HG03571 (cell line): Measurements from ENCODE around the gene EFEMP2.

Experiments used
- ATAC-seq: cut with Tn5 transposase; IDR thresholded peaks from one replicate; pipeline ENCODE4 v1.9.1; 2021; ENCODE audit not compliant: unreplicated experiment

EFEMP2 gene

DNA sequence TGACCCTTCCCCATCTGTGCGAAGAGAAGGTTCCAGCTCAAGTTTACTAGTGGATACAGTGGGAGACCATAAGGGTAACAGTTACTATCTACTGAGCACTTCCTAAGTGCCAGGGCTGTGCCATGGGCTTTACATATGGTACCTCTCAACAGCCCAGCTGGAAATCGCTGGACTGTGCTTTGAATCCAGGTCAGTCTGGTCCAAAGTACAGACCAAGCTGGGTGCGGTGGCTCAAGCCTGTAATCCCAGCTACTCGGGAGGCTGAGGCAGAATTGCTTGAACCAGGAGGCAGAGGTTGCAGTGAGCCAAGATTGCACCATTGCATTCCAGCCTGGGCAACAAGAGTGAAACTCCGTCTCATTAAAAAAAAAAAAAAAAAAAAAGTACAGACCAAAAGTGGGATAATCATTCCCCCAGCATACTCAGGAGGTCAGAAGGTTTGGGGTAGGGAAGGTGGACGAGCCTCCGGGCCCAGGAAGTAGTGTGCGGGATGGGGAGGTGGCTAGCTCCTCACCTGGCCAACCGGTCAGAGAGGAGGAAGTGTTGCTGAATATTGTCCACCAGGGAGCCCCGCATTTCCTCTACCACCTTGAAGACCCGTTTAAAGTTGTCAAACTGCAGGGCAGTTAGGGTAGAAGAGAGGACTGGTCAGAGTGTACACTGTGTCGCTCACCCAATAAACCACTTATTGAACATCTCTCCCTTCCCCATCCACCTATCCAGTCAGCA, 13.4 kb upstream of the EFEMP2 start:
- no peak for ATAC-seq

DNA sequence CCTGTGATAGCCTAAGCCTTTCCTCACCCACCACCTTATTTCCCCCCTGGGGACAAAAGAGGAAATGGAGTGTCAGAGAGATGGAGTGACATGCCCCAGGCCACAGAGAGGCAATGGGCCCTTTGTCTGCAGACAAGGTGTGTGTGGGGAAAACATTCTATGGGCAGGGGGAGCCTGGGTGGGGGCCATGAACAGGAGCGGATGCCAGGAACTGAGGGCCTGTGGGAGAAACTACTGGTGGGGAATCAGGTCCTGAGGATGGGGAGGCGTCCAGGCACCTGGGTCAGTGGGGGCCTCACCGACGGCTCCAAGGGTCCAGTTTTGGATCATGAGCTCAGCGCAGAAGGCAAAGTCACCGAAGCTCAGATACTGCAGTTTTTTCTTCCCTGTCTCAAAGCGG, 12.6 kb upstream of the EFEMP2 start:
- no peak for ATAC-seq

DNA sequence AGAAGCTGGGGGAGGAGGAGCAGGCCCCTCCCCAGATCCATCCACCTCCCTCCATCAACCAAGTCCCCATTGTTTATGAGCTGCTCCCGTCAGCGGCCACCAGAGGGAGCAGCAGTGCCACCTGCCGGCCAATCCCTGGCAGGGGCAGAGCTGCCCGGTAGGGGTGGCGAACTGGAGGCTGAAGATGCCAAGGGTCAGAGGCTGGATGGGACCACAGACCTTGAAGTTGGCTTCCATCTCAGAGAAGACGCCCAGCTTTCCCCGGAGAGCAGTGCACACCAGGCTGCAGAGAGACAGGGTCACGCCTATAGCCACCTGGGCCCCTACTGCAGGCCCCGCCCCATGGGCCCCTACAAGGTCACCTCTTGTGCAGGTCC, 12.1 kb upstream of the EFEMP2 start:
- ATAC-seq, result no peak

- no peak for ATAC-seq
Observed at GRCh38 chr11:65883786-65884715, 11.5 kb upstream of the EFEMP2 start.

- no peak for ATAC-seq
Observed at GRCh38 chr11:65883058-65883761, 10.6 kb upstream of the EFEMP2 start.

DNA sequence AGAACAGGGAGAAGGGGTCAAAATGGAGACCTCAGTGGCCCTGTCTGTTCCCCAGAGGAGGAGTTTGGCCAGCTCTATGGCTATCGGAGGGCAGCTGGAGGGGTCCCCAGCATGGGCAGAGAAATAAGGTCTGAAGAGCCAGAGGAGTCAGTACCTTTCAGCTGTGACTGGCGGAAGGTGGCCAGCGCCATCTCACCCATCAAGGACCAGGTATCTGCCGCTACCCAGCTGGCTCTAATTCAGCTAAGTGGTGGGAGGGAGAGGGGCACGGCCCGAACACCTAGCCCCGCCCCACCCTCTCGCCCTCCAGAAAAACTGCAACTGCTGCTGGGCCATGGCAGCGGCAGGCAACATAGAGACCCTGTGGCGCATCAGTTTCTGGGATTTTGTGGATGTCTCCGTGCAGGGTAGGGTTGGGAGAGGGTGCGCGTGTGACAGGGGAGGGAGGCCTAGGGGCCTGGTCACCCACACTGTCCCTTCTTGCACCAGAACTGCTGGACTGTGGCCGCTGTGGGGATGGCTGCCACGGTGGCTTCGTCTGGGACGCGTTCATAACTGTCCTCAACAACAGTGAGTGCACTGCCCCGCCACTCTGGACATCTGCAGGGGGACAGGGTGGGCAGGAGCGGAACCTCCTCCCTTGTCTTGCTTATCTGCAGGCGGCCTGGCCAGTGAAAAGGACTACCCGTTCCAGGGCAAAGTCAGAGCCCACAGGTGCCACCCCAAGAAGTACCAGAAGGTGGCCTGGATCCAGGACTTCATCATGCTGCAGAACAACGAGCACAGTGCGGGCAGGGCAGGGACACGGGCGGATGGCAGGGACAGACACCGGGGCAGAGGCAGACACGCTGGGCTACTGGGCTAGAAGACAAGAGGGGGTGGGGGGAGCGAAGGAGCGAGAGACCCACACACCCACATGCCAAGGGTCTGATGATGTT, 9.8 kb upstream of the EFEMP2 start:
- ATAC-seq, result no peak

DNA sequence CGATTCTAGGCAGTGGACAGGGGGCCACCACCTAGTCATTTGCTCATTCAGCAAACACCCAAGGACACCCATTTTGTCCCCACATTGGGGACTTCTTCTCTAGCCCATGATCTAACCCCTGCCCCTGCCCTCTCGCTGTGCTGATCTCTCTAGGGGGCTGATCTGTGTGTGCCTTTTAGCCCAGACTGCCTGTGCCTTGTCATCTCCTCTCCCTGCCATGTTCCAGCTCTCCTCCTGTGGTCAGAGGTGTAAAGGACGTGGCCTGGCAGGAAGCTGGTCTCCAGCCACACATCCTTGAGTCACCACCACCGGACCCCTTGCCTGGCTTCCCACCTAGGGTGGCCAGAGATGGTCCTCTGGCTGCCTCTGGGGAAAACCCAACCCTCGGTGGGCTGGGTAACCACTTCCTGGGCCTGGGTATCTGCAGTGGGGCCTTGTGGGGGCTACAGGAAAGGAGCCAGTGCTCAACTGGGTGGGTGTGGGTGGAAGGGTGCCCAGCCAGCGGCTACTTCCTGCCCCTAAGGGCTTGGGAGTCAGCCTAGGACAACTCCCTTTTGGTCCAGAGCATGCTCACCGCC, 8.3 kb upstream of the EFEMP2 start:
- no peak for ATAC-seq

DNA sequence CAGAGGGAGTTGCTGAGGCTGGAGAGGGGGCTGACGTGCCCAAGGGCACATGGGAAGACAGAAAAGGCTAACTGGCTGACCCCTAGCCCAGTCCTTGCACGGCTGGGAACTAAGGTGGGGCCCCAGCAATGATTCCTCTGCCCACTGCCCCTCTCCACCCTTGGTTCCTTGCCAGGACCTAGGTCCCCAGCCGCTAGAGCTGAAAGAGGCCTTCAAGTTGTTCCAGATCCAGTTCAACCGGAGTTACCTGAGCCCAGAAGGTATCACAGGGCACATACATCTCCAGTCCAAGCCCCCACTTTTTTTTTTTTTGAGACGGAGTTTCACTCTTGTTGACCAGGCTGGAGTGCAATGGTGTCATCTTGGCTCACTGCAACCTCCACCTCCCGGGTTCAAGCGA, 7.4 kb upstream of the EFEMP2 start:
- no peak for ATAC-seq

- no peak for ATAC-seq
Observed at GRCh38 chr11:65879617-65880016, 7.0 kb upstream of the EFEMP2 start, which contains the start of gene CTSW. Gene CTSW (plus strand): TSS chr11:65879837. CDS start chr11:65879855, 18 bp downstream.

DNA sequence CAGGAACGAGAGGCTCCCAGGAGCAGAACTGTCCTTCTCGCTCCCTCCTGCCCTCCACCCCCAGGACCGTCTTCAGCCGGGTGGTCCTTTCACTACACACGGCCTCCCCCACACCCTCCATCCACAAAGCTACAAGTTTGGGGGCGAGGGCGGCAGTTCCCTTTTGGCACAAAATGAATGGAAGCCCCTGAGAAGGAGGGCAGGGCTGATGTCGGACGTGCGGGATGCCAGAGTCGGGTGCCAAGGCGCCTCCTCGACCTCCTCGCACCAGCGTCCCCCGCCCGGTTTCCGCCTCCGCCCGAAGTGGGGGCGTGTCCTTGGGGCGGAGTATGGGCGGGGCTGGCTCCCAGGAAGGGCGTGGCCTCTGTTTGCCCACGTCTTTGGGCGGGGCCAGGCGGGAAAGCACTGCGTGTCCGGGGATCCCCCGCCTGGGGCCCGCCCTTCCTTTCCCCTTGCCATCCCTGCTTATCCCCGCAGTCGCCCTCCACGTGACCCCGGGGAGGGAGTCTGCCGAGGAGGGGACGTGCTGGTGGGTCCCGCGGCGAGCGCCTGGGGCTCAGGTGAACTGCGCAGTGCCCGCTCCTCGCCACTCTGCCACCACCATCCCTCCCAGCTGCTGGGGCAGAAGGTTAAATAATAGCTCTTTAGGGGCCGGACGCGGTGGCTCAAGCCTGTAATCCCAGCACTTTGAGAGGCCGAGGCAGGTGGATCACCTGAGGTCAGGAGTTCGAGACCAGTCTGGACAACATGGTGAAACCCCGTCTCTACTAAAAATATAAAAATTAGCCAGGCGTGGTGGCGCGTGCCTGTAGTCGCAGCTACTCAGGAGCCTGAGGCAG, 937 bp upstream of the EFEMP2 start:
- peak; percentile 77 for ATAC-seq

DNA sequence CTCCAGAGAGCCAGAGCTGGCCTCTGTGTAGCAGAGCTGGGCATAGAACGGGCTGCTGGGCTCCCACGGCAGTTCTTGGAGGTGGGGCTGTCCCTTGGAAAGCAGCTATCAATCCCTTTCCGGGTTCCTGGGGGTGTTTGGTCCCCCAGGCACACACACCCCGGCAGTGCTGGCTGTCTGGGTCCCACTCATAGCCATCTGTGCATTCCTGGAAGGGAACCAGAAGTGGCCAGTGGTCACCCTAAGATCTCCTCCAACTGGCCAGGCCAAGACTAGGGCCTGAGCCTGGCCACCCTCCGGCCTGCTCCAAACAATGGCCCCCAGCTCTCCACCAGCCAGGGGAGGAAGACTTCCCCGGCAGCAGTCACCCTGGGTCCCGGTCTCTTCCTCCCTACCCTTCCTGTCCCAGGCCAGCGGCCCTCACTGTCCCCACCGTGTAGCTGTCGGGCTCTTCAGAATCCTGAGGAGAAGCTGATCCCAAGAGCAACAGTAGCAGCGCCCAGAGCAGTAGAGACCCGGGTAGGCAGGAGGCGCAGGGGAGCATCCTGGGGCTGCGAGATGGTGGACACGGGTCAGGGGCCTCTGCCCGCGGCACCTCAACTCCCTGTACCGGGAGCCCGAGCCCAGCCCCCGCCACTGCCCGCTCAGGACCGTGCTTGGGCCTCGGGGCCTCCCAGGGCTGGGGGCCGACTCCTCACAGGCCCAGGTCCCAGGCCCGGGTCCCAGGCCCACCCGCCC, 620 bp downstream of the EFEMP2 start:
- no peak for ATAC-seq

DNA sequence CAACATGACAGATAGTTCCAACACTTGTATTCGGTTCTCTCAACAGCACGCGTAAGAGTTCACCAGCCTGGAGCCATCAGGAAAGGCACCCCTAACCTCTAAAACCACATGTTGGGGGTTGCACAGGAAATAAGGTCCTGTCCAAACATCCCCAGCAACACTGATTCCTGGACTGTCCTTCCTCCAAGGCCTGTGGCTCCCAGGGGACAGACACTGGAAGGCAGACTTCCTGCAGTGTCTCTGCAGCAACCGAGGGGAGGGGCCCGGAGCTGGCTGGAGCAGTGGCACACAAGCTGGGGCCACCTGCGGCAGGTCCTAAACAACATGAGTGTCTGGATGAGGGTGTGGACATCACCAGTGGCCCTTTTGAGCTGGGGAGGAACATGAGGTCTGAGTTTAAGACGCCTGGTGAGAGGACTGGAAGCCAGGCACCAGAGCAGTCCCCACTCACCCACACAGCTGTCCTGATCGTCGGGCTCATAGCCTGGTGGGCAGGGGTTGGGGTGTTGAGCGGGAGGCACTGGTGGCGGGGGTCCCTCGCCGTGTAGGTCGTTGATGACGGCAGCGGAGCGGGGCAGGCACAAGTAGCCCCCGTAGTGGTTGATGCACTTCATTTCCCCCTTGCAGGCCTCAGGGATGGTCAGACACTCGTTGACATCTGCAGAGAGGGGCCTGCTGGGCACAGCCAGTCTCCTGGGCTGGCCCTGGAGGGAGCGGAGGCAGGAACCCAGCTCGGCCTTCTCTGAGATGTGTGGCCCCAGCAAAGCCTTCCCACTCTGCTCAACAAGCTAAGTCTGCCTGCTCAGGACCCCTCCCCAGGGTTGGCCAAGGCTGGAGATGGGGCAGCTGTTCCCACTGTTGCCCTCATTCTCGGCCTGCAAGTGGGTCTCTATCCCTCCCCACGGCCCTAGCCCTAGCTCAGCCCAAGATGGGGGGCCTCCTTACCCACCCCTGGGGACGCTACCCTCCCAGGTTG, 1.6 kb downstream of the EFEMP2 start:
- no peak for ATAC-seq

DNA sequence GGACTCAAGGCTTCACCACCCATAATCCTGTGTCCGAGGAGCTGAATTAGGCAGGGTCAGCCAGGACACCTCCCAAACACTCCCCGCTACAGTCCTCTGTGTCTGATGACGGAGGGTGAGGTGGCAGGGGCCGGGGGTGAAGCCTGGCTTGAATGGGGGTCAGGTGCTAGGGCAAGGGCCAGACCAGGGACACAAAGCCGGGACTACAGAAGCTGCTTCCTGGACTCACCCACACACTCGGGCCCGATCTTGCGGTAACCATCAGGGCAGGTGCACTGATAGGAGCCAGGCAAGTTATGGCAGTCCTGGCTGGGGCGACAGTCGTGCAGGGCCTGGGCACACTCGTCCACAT, 2.3 kb downstream of the EFEMP2 start:
- no peak for ATAC-seq

GRCh38 chr11:65869643-65870306, 2.8 kb downstream of the EFEMP2 start:
- no peak for ATAC-seq

GRCh38 chr11:65868907-65869306, 3.7 kb downstream of the EFEMP2 start:
- ATAC-seq, result no peak

DNA sequence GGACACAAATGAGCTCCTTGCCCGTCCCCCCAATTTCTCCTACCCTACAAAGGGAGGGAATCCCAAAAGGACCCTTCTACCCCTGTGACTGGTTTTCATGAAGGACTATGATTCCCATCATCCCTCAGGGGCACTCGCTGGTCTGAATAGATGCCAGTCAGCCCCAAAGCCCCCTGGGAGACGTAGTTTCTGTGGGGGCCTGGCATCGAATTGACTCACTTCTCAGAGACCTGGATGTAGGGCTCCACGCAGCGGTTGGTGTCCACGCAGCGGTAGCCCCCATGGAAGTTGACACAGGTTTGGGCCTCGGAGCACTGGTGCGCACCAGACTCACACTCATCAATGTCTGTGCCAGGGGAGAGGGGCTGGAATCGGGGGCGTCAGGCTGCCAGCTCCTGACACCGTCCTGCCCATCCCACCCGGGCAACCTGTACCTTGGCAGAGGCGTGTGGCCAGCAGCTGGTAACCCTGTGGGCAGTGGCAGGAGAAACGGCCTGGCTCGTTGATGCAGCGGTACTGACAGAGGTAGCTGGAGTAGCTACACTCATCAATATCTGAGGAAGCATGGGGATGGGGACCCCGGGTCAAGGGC, 4.4 kb downstream of the EFEMP2 start:
- no peak for ATAC-seq
